Ramos (cell line): ENCODE results near the gene CLCN1.

Experiments
- in situ Hi-C: fragments of 300-500 bp; cut with MboI; formaldehyde crosslinking; loops from one replicate; pipeline ENCODE4 v1.14.3; 2022; ENCODE audit warnings: low sequenced_read_pairs; ENCODE audit not compliant: unreplicated experiment

The CLCN1 gene

DNA sequence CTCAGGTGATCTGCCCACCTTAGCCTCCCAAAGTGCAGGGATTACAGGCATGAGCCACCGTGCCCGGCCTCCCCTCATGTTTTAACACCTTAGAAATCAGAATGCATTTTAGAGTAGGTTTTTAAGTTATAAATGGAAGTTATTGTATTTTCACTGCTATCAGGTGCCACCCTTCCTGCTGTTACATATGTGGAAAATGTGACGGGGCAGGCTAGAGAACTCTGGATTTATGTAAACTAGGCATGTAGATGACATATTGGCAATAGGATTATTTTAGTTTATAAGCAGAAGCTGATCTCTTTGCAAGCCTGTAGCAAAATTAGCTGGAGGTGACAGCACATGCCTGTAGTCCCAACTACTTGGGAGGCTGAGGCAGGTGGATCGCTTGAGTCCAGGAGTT lies 25.6 kb upstream of the CLCN1 start:
- in situ Hi-C loops = no loop called here

- in situ Hi-C loops = no loop called here
Measured at GRCh38 chr7:143292876-143293275, 23.0 kb upstream of the CLCN1 start.

DNA sequence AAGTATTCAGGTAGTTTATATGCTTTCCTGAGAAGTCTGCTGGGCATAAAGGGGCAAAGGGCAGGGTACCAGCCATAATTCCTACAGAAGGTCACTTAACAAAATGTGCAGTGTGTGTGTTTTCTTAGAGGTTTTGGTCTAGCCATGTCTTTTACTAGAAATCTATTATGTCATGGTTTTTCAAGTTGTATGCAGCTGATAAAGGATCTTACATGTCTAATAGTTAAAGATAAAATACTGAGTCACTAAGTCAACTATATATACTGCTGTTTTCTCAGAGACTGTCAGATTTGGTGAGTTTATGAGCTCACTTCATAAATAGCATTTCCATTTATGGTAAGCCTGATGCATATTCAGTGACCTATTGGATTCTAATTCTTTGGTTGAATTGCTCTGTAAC lies 20.0 kb upstream of the CLCN1 start:
- in situ Hi-C loops = no loop called here

DNA sequence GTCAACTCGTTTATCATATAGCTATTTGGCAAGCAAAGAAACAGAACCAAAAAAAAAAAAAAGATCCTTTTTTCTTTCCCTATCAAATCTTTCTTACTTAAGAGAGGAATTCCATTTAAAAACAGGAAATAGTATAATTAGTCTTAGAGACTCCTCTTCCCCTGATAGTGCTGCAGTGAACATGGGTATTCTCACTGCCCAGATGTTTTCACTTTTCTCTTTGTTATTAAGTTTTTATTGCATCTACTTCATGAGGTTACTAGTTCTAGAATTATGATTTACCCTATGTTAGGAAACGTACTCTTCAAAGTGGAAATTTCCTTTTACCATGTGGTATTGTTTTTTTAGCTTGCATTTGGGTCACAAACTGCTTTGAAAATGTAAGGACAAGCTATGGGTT lies 19.2 kb upstream of the CLCN1 start:
- in situ Hi-C loops = no loop called here

- in situ Hi-C loops = no loop called here
Measured at GRCh38 chr7:143299346-143299745, 16.6 kb upstream of the CLCN1 start.

GRCh38 chr7:143299840-143300239 lies 16.1 kb upstream of the CLCN1 start:
- in situ Hi-C loops = no loop called here

GRCh38 chr7:143300959-143301935 lies 14.7 kb upstream of the CLCN1 start:
- in situ Hi-C loops = no loop called here

- in situ Hi-C loops = no loop called here
Measured at GRCh38 chr7:143303733-143304132, 12.2 kb upstream of the CLCN1 start.

- in situ Hi-C loops = no loop called here
Measured at GRCh38 chr7:143304938-143305337, 11.0 kb upstream of the CLCN1 start.

DNA sequence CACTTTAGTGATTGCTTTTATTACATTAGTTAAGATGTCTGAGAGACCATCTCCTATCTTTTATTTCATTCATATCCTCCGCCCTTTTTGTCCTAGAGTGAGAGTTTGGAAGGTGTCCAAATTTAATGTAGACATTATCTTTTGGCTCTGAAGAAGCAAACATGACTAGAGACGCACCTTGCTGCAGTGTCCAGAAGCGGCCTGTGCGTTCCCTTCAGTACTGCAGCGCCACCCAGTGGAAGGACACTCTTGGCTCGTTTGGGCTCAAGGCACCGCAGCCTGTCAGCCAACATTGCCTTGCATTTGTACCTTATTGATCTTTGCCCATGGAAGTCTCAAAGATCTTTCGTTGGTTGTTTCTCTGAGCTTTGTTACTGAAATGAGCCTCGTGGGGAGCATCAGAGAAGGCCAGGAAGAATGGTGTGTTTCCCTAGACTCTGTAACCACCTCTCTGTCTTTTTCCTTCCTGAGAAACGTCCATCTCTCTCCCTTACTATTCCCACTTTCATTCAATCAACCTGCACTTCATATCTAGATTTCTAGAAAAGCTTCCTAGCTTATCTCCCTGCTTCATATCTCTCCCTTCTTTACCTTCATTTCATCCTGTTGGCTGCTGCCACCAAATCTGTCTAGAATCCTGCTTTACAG lies 10.4 kb upstream of the CLCN1 start:
- in situ Hi-C loops = no loop called here

- in situ Hi-C loops = no loop called here
Measured at GRCh38 chr7:143308632-143309031, 7.3 kb upstream of the CLCN1 start.

GRCh38 chr7:143314127-143314526 lies 1.8 kb upstream of the CLCN1 start:
- in situ Hi-C loops = no loop called here

GRCh38 chr7:143316492-143316891 lies 581 bp downstream of the CLCN1 start:
- in situ Hi-C loops = no loop called here

- in situ Hi-C loops = no loop called here
Measured at GRCh38 chr7:143318661-143319060, 2.8 kb downstream of the CLCN1 start.

DNA sequence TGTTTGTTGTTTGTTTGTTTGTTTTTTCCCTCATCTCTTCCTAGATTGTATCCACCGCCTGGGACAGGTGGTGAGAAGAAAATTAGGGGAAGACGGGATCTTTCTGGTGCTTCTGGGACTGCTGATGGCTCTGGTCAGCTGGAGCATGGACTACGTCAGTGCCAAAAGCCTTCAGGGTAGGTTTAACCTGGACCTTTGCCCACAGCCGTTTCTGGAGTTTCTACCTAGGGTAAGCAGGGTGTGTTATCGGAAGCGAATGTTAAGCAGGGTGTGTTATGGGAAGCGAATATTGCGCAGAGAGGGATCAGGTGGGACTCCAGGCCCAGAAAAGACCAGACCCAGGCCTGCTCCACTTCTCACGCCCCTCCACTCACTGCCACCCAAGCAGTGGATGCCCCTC lies 4.7 kb downstream of the CLCN1 start:
- in situ Hi-C loops = no loop called here

GRCh38 chr7:143321242-143321641 lies 5.3 kb downstream of the CLCN1 start:
- in situ Hi-C loops = no loop called here

- in situ Hi-C loops = no loop called here
Measured at GRCh38 chr7:143321734-143322133, 5.8 kb downstream of the CLCN1 start.

- in situ Hi-C loops = no loop called here
Measured at GRCh38 chr7:143322760-143323633, 7.1 kb downstream of the CLCN1 start.

DNA sequence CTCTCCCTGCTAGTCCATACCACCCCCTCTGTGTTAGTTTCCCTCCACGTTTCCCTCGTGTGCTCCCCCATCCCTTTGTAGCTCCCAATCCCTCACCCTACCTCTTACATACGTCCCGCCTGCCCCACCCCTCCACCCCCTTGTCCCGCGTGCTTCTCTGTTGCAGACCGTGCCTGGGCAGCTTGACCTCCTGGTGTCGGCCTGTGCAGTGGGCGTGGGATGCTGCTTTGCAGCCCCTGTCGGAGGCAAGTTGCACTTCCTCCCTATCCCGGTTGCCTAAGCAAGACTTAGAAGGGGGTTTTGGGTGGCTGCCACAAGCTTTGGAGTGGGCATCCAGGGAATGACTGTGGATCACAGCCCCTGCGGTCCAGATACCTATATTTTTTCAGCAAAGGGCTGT lies 7.7 kb downstream of the CLCN1 start:
- in situ Hi-C loops = no loop called here

- in situ Hi-C loops = no loop called here
Measured at GRCh38 chr7:143325240-143325639, 9.3 kb downstream of the CLCN1 start.

GRCh38 chr7:143327903-143328302 lies 12.0 kb downstream of the CLCN1 start:
- in situ Hi-C loops = no loop called here
